Retinal pigment epithelial cell (primary cell): ENCODE data around the gene FAM210B.

Experiments used
- DNase-seq: peaks from one replicate; pipeline ENCODE4 v3.0.0-alpha.2; 2010; ENCODE audit warnings: low read depth
- H3K4me3 ChIP-seq: 2 replicates; pipeline ENCODE4 v1.5.1; 2011; ENCODE audit warnings: mild to moderate bottlenecking, low read length, control low read depth, moderate library complexity
- CTCF ChIP-seq: conservative IDR thresholded peaks from 2 replicates; pipeline ENCODE4 v1.5.1; 2011; ENCODE audit warnings: low read depth, low read length, control low read depth, inconsistent platforms

Gene FAM210B

GRCh38 chr20:56348746-56349145 is 10.0 kb upstream of the FAM210B start:
- no peak for TF ChIP-seq CTCF
- H3K4me3 ChIP-seq, result no peak overlapping the region
- DNase-seq, result no peak

GRCh38 chr20:56350842-56351241 is 7.9 kb upstream of the FAM210B start:
- DNase-seq, result no peak
- H3K4me3 ChIP-seq, result no peak overlapping the region
- TF ChIP-seq CTCF, result no peak

GRCh38 chr20:56352345-56353055 is 6.3 kb upstream of the FAM210B start:
- no peak overlapping the region for H3K4me3 ChIP-seq
- TF ChIP-seq CTCF, result no peak
- no peak for DNase-seq

- H3K4me3 ChIP-seq, result no peak overlapping the region
- no peak for TF ChIP-seq CTCF
- no peak for DNase-seq
Measured at GRCh38 chr20:56353356-56353755, 5.4 kb upstream of the FAM210B start.

- DNase-seq, result no peak
- no peak for TF ChIP-seq CTCF
- H3K4me3 ChIP-seq, result peak overlapping the region; percentile 43
Measured at GRCh38 chr20:56358070-56358469, 704 bp upstream of the FAM210B start.

GRCh38 chr20:56359212-56360132 is 698 bp downstream of the FAM210B start:
- peak overlapping the region; percentile 80 for H3K4me3 ChIP-seq
- no peak for DNase-seq
- no peak for TF ChIP-seq CTCF
